HG02884 (cell line): ENCODE measurements around the gene CEP120.
"Not testable (repeated sequence)": the region's sequence is repeated elsewhere in the genome, so short reads cannot be mapped to it uniquely, and the experiment has no call there.

Source experiments
- ATAC-seq: cut with Tn5 transposase; IDR thresholded peaks from one replicate; pipeline ENCODE4 v1.9.1; 2021; ENCODE audit warnings: mild to moderate bottlenecking, moderate library complexity; ENCODE audit not compliant: unreplicated experiment

Gene CEP120

DNA sequence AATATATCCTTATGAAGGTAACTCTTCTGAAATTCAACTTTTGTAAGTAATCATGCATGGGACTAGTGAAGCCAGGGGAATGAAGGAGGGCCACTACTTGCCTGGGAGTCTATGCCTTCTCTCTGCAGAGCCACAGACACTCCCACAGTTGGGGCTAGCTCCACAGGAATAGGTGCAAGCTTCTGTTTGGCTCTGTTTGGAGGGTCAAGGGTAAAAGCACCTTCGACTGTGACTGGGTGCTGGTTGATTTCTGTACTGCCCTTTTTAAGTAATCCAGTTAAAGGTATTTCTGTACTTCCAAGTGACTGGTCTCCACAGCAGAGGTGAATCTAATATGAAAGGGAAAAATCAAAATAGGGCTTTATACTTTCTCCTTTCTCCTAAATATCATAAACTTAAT is 32.2 kb downstream of the CEP120 start:
- no peak for ATAC-seq

DNA sequence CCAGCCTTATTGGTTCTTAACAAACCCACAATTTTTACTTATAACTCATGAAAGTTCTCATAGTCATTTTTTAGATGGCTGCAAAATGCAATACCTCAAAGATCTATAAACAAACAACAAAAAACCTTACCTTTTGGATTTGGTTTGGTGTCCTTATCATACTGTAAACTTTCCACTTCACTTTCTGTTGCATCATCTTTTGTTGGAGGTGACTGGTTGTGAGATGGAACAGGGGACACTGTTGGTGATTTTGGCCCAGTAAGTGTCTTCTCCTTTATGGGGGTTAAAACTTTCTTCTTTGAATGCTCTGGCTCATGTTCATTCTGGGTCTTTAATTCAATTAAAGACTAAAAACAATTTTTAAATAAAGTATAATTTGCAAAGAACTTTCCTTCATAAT is 33.4 kb downstream of the CEP120 start:
- ATAC-seq: no peak

DNA sequence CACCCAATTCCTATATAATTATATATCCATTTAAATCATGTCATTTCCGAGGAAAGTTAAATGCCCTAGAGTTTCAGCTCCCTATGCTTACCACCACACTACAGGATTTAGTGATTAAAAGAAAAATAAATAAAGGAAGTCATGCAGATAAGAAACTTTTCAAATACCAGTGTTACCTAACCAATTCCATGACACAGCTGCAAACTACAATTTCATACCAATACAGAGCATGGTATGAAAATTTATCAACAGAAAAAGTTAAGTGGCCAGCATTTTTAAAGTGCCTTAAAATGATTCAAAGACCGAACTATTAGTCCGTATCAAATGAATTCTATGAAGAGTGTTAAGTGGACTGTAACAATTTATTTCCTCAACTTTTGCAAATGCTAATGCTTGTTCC is 35.9 kb downstream of the CEP120 start:
- no peak for ATAC-seq

DNA sequence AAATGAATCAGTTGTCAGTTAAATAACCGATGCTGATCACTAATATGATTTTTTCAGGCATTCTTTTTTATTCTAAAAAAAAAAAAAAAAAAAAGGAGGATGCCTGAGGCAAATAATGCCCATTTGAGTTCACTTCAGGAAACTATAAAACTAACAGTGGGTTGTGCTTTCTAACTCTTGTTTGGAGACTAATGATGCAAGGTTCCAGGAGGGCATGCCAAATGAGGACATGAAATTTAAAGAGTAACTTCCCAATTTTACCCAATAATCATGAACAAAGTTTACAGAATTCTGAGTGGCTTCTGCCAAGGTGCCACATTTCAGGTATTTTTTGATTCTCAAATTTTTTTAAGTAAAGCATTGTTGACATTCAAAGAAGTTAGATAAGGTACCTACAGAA is 41.0 kb downstream of the CEP120 start:
- ATAC-seq: no peak

DNA sequence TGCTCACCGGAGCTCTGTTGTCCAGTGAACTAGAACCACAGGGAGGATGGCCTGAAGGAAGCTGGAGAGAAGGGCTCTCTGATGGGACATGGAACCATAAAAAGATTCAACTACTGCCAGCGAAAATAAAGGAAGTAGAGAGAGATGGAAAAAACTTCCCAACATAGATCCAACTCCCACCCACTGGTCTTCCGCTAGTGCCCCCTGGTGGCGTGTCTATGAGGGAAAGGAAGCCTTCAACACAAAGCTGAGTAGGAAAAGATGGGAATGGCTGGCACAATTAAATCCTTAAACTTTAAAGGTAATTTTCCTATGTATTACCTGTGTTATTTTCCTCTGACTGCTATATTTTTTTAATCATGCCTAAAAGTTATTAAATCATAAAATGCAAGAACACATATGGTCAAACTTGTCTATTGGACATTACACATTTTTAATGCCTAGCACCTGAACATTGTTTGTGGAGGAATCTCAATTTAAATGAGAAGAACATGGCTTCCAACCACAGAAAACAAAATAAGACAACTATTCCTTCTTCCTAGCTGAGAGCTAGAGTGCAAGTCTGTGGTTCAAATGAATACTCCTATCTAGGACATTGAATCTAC is 51.5 kb downstream of the CEP120 start:
- no peak for ATAC-seq

DNA sequence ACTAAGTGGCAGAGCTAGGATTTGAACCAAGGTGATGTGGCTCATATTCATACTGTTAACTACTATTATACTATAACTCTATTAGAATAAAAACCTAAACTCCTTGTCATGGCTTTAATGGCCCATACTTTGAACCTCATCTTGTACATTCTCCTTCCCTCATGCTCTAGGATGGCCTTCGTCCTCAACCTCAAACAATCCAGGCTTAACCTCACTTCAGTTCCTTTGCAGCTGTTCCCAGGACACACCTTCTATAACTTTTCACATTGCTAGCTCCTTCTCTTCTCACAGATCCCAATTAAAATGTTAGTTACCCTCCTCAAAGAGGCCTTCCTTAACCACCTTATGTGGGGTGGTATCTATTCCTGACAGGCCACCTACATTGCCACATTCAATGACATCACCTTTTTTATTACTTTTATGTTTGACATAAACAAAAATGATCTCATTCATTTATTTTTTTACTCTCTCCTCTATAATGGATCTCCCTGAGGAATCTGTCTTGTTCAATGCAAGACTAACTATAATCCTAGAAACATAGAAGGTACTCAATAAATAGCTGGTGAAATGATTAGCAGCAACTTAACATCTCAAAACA is 53.7 kb downstream of the CEP120 start:
- ATAC-seq: no peak

DNA sequence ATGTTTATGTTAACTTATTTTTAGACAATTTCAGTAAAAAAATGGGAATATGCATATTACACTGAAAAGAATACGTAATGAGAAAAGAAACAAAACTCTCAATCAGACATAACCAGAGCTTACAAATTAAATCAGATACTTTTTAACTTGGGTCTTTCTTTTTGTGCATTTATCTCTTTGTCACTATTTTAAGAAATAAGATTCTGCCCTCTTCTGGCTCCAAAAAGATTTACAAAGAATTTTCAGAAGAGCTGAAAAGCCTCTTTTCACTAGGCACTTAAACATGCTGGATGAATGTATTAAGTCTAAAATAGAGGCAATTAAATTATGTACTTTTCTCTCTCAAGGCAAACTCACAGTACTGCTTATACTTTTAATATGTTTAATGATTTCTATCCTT is 55.5 kb downstream of the CEP120 start:
- ATAC-seq: no peak

DNA sequence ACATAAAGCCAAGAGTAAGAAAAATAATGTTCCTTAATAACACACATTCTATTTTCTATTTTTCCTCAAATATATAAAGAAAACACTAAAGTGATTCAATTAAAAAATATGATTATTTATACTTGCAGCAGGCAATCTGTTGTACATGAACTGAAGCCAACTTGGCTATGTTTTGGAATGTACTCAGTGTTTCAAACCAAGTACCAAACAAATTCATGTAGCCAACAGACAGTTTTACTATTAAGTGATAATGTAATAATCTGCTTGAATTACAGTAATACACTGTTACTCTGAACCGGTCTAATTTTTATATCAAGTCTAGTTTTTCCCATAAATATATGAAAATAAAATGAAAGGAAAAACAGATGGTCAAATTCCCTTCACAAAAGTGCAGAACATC is 58.0 kb downstream of the CEP120 start:
- ATAC-seq: no peak

DNA sequence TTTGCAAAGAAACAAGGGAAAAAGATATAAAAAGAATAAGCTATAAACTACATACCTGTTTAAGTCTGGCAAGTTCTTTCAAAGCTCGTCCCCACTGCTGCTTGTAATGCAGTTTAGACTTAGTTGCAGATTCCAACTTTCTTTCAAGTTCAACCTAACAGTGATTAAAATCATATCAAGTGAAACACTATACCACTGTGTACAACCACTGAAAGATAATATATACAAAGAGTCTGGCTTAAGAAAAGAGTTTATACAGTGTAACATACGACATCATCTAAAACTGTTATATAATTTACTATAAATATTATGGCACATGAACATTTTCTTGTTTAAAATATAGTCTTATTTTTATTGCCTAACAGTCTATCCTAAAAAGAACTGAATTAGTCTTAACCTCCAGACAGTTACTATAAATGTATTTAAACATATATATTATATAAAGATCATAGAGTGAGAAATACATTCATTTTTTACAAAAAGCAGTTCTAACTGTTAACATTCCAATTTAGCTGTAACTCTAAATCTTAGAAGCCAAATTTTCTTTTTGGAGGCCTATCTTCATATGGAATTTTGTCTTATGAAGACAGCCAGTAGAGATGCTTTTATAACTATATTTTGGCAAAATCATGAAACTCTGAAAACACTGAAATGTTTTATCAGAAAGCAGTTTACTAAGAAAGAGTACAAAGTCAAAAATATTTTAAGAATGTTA is 58.6 kb downstream of the CEP120 start:
- no peak for ATAC-seq

DNA sequence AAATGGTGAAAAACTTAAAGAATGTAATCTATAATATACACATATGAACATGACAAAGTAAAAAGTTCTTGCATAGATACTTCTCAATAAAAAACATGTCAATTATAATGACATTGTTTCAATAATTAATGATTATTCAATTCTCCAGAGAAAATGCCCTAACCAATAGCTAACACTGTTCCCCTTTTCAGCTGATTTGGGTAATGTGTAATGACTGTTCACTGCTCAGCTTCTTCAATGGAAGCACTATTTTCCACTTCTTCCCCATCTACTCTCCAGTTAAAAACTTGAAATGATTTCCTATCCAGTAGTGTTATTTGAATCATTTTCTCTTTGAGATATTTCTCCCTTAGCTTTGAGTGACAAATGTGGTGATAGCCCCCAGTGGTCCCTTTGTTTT is 62.3 kb downstream of the CEP120 start:
- no peak for ATAC-seq

DNA sequence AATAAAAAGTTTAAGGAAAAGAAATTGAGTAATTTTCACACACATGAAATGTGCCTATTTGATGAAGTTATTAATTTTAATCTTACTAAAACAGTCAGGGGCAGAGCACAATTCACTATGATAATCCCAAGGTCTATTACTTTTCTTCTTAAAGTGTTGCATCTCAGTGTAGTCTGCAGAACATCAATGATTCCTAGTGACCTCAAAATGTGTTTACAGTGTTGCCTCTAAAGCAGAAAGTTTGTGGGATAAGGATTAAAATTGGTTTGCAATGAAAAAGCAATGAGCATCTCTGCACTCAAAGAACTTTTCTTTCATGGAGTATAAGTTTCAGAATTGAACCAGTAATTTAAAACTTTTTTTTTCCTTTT is 63.0 kb downstream of the CEP120 start:
- ATAC-seq: no peak

DNA sequence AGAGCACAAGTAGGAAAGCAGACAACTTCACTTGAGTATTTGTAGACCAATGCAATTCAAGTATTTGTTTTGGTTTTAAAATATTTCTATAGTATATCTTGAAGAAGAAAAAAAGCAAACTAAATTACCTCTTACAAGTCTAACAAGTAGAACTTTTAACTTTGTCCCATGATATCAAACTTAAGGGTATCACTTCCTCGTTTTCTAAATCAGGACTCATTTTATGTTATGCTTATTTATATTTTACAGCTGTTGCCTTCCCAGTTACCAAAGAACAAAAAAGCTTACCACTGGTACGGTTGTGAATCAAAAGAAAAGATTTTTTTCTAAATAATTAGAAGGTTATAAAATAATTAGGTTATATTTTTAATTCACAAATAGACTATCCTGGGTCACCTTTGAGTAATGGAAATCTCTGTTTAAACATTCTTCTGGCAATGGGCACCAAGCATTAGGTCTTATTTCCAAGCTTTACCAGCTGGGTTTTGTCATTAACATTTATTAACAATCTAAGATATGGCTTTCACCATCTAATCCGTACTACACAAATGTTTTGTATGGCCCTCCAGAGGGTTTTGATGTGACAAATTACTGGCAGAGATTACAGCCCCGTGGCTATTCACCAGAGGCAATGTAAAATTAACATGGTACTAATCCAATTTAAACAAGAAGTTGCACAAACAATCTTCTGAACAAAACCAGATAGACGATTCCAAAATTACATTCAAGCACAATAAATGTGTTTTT is 63.6 kb downstream of the CEP120 start:
- ATAC-seq: no peak

DNA sequence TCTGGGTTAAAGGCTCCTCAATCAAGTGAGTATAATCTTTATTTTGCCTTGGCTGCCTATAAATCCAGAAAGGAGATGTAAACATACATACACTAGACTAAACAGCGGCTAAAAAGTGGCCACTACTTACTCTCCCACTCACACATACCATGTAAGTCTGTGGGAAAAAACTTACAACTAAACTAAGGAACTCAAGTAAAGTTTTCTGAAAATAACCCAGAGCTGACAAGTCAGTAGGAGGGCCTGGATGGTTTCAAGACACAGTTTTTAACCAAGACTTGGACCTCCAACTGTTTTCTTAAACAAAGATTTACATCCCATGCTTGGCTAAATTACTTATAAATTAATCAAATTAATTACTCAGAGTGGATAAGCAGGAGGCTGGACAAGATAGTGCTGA is 64.5 kb downstream of the CEP120 start:
- ATAC-seq: no peak

DNA sequence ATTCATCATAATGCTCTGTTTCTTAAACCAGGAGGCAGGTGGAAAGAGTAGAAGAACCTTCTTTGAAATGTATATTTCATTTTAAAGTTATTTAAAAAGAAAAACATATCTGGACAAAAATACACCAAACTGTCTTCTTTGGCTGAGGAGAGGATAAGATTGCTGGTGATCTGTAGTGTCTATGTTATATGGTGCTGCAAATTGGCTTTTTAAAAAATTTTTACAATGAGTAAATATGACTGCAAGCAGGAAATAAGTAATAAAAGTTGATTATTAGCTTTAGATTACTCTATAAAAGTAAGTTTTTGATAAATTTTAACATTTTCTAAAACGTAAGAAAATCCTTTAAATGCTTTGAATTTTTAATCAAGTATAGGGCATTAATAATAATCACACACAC is 64.9 kb downstream of the CEP120 start:
- no peak for ATAC-seq

DNA sequence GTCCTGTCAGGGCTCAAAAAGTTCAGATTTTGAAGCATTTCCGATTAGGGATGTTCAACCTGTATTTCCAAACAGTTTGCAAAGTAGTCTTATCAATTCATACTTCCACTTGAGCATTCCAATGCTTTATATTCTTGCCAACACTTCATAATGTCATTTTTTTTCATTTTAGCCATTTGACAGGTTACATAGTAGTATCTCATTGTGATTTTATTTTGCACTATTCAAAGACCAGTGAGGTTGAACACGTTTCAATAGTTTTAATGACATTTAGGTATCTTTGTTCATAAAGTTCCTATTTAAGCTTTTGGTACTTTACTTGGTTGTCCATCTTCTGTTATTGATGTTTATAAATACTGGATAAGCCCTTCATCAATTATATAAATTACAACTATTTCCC is 71.4 kb downstream of the CEP120 start:
- no peak for ATAC-seq

DNA sequence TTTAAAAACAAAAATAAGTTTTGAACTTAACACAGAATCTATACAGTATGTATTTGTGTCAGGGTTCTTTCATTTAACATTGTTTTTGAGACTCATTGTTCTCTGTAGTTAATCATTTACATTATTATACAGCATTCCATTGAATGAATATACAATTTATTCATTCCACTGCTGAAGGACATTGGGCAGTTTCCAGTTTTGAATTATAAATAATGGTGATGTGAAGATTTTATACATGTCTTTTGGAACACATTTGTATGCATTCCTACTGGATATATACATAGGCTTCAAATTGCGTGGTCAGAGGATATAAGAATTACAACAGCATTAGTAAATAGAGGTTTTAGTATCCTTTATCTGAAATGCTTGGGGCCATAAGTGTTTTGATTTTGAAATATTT is 72.0 kb downstream of the CEP120 start:
- ATAC-seq: no peak

DNA sequence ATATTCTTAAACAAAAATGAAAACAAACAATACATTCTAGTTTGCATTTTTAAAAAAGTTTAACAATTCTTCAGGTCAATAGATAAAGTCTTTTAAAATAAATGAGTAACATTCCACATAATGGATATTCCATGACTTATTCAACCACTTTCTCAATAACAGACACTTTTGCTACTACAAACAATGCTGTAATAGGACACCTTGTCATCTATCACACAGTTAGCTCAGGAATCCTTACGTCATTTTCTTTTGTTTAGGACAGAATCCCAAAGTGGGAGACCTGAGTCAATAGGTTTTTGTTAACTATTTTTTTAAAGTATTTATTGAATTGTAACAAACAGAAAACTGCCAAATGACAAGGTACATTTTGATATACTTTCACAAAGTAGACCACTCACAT is 72.5 kb downstream of the CEP120 start:
- no peak for ATAC-seq

DNA sequence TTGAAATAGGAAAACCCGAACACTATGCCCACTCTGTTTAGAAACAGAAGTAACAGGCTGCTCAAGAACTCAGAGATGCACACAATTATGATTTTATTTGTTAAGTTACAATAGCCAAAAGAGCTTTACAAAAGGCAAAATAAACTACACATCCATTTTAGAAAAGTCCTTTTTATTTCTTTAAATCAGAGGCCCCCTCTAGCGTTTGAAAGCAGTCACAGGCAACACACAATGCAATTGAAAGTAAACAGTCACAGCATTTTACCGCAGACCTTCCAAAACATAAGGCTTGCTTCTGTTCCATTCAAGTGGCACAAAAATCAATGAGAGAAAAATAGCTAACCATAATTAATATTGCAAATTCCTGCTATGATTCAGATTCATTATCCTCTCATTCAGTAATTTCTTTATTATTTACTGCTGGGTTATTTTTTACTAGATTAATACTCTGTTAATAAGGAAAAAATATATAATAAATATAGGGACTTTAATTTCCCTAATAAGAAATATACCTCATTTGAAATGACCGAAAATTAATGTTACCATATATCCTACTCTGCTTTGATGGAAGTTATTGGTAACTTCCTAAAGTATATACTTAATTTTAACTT is 78.3 kb downstream of the CEP120 start:
- ATAC-seq: no peak

DNA sequence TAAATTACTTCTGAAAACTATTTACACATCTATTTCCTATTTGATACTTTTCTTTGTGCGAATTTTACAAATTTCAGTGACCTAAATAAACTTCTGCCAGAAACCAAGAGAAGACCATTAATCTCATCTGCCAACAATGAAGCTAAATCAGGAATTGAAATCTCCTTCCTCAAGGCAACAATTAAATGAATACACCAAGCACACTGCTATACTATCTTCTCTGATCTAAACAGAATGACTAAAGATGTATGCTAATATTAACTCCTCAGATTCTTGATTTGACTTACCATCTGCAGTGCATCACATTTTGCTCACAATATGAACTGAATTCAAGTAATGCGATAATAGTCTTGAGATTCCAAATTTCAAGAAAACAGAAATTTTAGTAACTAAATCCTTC is 82.3 kb downstream of the CEP120 start:
- no peak for ATAC-seq

DNA sequence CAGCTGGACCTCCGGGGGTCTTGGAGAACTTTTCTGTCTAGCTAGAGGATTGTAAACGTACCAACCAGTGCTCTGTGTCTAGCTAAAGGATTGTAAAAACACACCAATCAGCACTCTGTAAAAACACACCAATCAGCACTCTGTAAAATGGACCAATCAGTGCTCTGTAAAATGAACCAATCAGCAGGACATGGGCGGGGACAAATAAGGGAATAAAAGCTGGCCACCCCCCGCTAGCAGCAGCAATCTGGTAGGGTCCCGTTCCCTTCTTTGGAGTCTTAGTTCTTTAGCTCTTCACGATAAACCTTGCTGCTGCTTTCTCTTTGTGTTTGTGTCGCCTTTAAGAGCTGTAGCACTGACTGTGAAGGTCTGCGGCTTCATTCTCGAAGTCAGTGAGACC is 114.8 kb downstream of the CEP120 start:
- ATAC-seq: not testable (repeated sequence)

DNA sequence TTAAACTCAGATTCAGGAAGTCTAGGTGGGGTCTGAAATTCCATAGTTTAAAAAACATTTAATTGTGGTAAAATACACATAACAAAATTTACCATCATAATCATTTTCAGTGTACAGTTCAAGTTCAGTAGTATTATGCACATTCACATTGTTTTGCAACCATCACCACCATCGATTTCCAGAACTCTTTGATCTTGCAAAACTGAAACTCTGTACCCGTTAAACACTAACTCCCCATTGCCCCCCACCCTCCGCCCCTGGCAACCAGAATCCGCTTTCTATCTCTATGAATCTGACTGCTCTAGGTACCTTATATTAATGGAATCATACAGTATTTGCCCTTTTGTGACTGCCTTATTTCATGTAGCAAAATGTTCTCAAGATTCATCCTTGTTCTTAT is 117.5 kb downstream of the CEP120 start:
- no peak for ATAC-seq
